H1 (cell line): ENCODE data around the gene CDS2. TPM values are rescaled to one million over a fixed set of nuclear protein-coding genes. Genes with fewer than 3 reads are reported as not detected.

ENCODE experiments used
- CTCF ChIA-PET: fragments of 300-600 bp; sonication (Branson Sonifier 250); formaldehyde crosslinking; loops from one replicate; lab custom pipeline; 2021; ENCODE audit not compliant: partially characterized antibody; lab: Charles Lee
- POLR2A ChIA-PET: fragments of 300-600 bp; sonication (Branson Sonifier 250); formaldehyde crosslinking; loops from one replicate; lab custom pipeline; 2021; ENCODE audit warnings: inconsistent platforms; ENCODE audit not compliant: partially characterized antibody; lab: Charles Lee
- DNase-seq, 2 experiments: peaks; one replicate each; pipeline versions ENCODE4 v3.0.0 to v3.0.0-alpha.2; 2010 to 2022; ENCODE audit warnings: low spot score in 2 of 2, low read depth in 1 of 2, mixed read lengths in 1 of 2
- FAIRE-seq: peaks from 2 replicates; lab custom pipeline; 2011; peaks lifted over from hg19 to GRCh38; lab: Jason Lieb, UNC
- H2AFZ ChIP-seq: 2 replicates; pipeline ENCODE4 v1.8.1; 2012; ENCODE audit warnings: low read length, inconsistent platforms
- H2AK5ac ChIP-seq: 2 replicates; pipeline ENCODE4 v1.6.1; 2013; ENCODE audit warnings: low read depth, low read length
- H2BK120ac ChIP-seq: replicated peaks from 2 replicates; pipeline ENCODE3; 2013; ENCODE audit warnings: low read depth, low read length, inconsistent platforms
- H2BK12ac ChIP-seq: 2 replicates; pipeline ENCODE4 v1.6.1; 2013; ENCODE audit warnings: low read depth, low read length
- H2BK15ac ChIP-seq: 2 replicates; pipeline ENCODE4 v1.6.1; 2013; ENCODE audit warnings: low read length
- H2BK20ac ChIP-seq: 2 replicates; pipeline ENCODE4 v1.6.1; 2013; ENCODE audit warnings: low read length
- H2BK5ac ChIP-seq: 2 replicates; pipeline ENCODE4 v1.6.1; 2013; ENCODE audit warnings: low read depth, low read length
- H3K14ac ChIP-seq: 2 replicates; pipeline ENCODE4 v1.6.1; 2013; ENCODE audit warnings: inconsistent platforms; ENCODE audit not compliant: insufficient read length
- H3K18ac ChIP-seq: 2 replicates; pipeline ENCODE4 v1.6.1; 2013; ENCODE audit warnings: low read length; ENCODE audit errors: extremely low read depth
- H3K23ac ChIP-seq: 2 replicates; pipeline ENCODE4 v1.6.1; 2013; ENCODE audit warnings: inconsistent platforms; ENCODE audit not compliant: insufficient read length
- H3K23me2 ChIP-seq: 2 replicates; pipeline ENCODE4 v1.6.1; 2013; ENCODE audit warnings: low read depth, low read length
- H3K27ac ChIP-seq: 2 replicates; pipeline ENCODE4 v1.6.1; 2011; ENCODE audit warnings: low read depth, low read length, inconsistent platforms
- H3K27me3 ChIP-seq, 4 experiments: replicated peaks in 1 of 4; 1 replicate in 1 of 4; 2 replicates in 3 of 4; pipeline versions ENCODE4 v1.6.1 to v1.8.1; 2011 to 2013; ENCODE audit warnings: low read length in 3 of 4, mild to moderate bottlenecking in 3 of 4, inconsistent platforms in 2 of 4, mixed read lengths in 2 of 4, moderate library complexity in 1 of 4; ENCODE audit not compliant: control insufficient read depth in 3 of 4, insufficient read depth in 3 of 4; ENCODE audit errors: extremely low read depth in 1 of 4
- H3K36me3 ChIP-seq, 4 experiments: 2 replicates each; pipeline versions ENCODE4 v1.6.1 to v1.8.1; 2011 to 2013; ENCODE audit warnings: mild to moderate bottlenecking in 4 of 4, low read length in 3 of 4, moderate library complexity in 2 of 4, control low read depth in 1 of 4, inconsistent platforms in 1 of 4; ENCODE audit not compliant: insufficient read depth in 4 of 4, control insufficient read depth in 2 of 4
- H3K4ac ChIP-seq: replicated peaks from 2 replicates; pipeline ENCODE3; 2013; ENCODE audit warnings: low read length, low read depth, mixed read lengths, inconsistent platforms; ENCODE audit not compliant: insufficient read length
- H3K4me1 ChIP-seq, 4 experiments: replicated peaks in 1 of 4; 1 replicate in 1 of 4; 2 replicates in 3 of 4; pipeline versions ENCODE4 v1.6.1 to v1.8.1; 2011 to 2013; ENCODE audit warnings: low read length in 3 of 4, inconsistent platforms in 2 of 4, mixed read lengths in 1 of 4; ENCODE audit not compliant: insufficient read depth in 4 of 4, control insufficient read depth in 3 of 4
- H3K4me2 ChIP-seq, 2 experiments: 2 replicates each; pipeline versions ENCODE4 v1.6.1 to v1.8.1; 2011 to 2013; ENCODE audit warnings: low read depth in 2 of 2, low read length in 2 of 2, control low read depth in 1 of 2, inconsistent platforms in 1 of 2, mild to moderate bottlenecking in 1 of 2; ENCODE audit not compliant: insufficient read depth in 1 of 2
- H3K4me3 ChIP-seq, 4 experiments: fragments of 200-600, 300-600 bp in 1 of 4; sonication (generic), shearing (Covaris generic), sonication (Bioruptor Twin) in 1 of 4; 2 replicates each; pipeline versions ENCODE4 v1.5.1 to v1.8.1; 2011 to 2016; ENCODE audit warnings: low read length in 4 of 4, low read depth in 3 of 4, control low read depth in 2 of 4, inconsistent platforms in 2 of 4, mild to moderate bottlenecking in 2 of 4, mixed read lengths in 1 of 4, moderate library complexity in 1 of 4; ENCODE audit not compliant: insufficient read depth in 2 of 4; ENCODE audit errors: extremely low read depth in 1 of 4
- H3K56ac ChIP-seq: replicated peaks from 2 replicates; pipeline ENCODE3; 2013; ENCODE audit warnings: low read depth, mild to moderate bottlenecking, mixed read lengths, low read length, inconsistent platforms; ENCODE audit not compliant: insufficient read length
- H3K79me1 ChIP-seq: 2 replicates; pipeline ENCODE4 v1.6.1; 2013; ENCODE audit warnings: low read depth, low read length, control low read depth
- H3K79me2 ChIP-seq, 2 experiments: 2 replicates each; pipeline versions ENCODE4 v1.6.1 to v1.8.1; 2012 to 2013; ENCODE audit warnings: low read length in 2 of 2, mild to moderate bottlenecking in 2 of 2, inconsistent platforms in 1 of 2; ENCODE audit not compliant: insufficient read depth in 2 of 2, control insufficient read depth in 1 of 2
- H3K9ac ChIP-seq, 4 experiments: replicated peaks in 1 of 4; 1 replicate in 1 of 4; 2 replicates in 3 of 4; pipeline versions ENCODE4 v1.6.1 to v1.8.1; 2011 to 2013; ENCODE audit warnings: low read depth in 3 of 4, low read length in 3 of 4, control low read depth in 2 of 4, mild to moderate bottlenecking in 2 of 4, moderate library complexity in 2 of 4, inconsistent platforms in 1 of 4; ENCODE audit errors: extremely low read depth in 1 of 4
- H3K9me3 ChIP-seq, 2 experiments: 2 replicates each; pipeline versions ENCODE4 v1.6.1 to v1.8.1; 2012 to 2013; ENCODE audit warnings: mild to moderate bottlenecking in 2 of 2, moderate library complexity in 2 of 2, control low read depth in 1 of 2, inconsistent platforms in 1 of 2, low read depth in 1 of 2, low read length in 1 of 2, mixed read lengths in 1 of 2; ENCODE audit not compliant: insufficient read depth in 2 of 2
- H4K20me1 ChIP-seq, 2 experiments: replicated peaks in 1 of 2; 2 replicates each; pipeline versions ENCODE3 to v1.8.1; 2011 to 2013; ENCODE audit warnings: inconsistent platforms in 2 of 2, low read length in 2 of 2, mild to moderate bottlenecking in 1 of 2; ENCODE audit not compliant: insufficient read depth in 2 of 2, control insufficient read depth in 1 of 2
- H4K5ac ChIP-seq: 2 replicates; pipeline ENCODE4 v1.6.1; 2013; ENCODE audit warnings: low read length, low read depth, mixed read lengths, inconsistent platforms; ENCODE audit not compliant: insufficient read length
- H4K8ac ChIP-seq: 2 replicates; pipeline ENCODE4 v1.8.0; 2013; ENCODE audit warnings: mild to moderate bottlenecking, moderate library complexity, low read length, inconsistent platforms; ENCODE audit not compliant: insufficient read depth; ENCODE audit errors: extremely low read depth
- H4K91ac ChIP-seq: replicated peaks from 2 replicates; pipeline ENCODE3; 2013; ENCODE audit warnings: low read length, mixed read lengths, inconsistent platforms; ENCODE audit not compliant: insufficient read length
- GABPA ChIP-seq: IDR thresholded peaks from 2 replicates; pipeline ENCODE4 v1.6.1; 2011; ENCODE audit warnings: mild to moderate bottlenecking, low read length, moderate library complexity, borderline replicate concordance; ENCODE audit not compliant: insufficient read depth
- SRF ChIP-seq: IDR thresholded peaks from 2 replicates; pipeline ENCODE4 v1.6.1; 2011; ENCODE audit warnings: mild to moderate bottlenecking, low read depth, low read length, moderate library complexity
- WGBS, 2 experiments: shearing (Covaris generic) in 1 of 2; methylation state at CpG; one replicate each; pipeline versions ENCODE4 v1.1.6 to v1.1.7; 2013 to 2015; ENCODE audit warnings: low lambda C conversion rate in 2 of 2, mixed read lengths in 2 of 2, inconsistent platforms in 1 of 2, low coverage in 1 of 2, missing lambda C conversion rate in 1 of 2; ENCODE audit not compliant: insufficient replicate concordance in 2 of 2, insufficient coverage in 1 of 2, insufficient read length in 1 of 2; ENCODE audit errors: extremely low coverage in 1 of 2, missing lambda C conversion rate in 1 of 2; 5-methylcytosine and 5-hydroxymethylcytosine counted together
- polyA plus RNA-seq, 7 experiments: library from polyadenylated mRNA; depleted of rRNA in 3 of 7; stranded (reverse) in 5 of 7; unstranded in 2 of 7; fragments of >200 nt in 5 of 7; fragments of 200-250 nt in 2 of 7; gene quantifications; 1 replicate in 5 of 7; 2 replicates in 1 of 7; 4 replicates in 1 of 7; pipeline versions ENCODE4 v1.2.1 to v1.2.3, GENCODE V29; 2011 to 2013; ENCODE audit warnings: missing spikeins in 2 of 7, mixed read lengths in 2 of 7
- total RNA-seq: library from RNA; stranded (reverse); fragmentation: NEBNext Ultra II Directional; extraction: Animal tissue kit (Norgen Biotek cat#: 25700); gene quantifications from 2 replicates; pipeline ENCODE4 v1.2.1, GENCODE V29; 2021

CDS2 gene
- total and polyA plus RNA-seq, 2 of the 8 experiments (the other 6 are each of a cell fraction or from before 2014, with no cell fraction given) = 54.0 to 56.2 TPM

DNA sequence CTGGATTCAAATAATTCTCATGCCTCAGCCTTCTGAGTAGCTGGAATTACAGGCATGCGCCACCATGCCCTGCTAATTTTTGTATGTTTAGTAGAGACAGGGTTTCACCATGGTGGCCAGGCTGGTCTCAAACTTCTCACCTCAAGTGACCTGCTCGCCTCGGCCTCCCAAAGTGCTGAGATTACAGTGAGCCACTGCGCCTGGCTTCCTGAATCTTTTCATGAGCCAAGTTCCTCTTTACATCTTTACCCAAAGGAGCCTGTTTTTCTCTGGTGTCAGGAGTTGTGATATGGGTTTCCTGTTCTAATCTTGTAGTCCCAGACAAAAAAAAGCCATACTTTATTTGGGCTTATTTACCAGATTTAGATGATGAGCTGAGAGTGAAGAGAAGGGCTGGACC is 41.4 kb upstream of the CDS2 start:
- Histone ChIP-seq H4K20me1 (no peaks in the 10 kb centered on the region), H3K9ac (no peak overlapping the region), H3K27me3 (no peaks in the 10 kb centered on the region), H3K4me1 (no peaks in the 10 kb centered on the region; a peak in 1 of 7 replicates), H2BK5ac (no peak overlapping the region), H2AFZ (no peak overlapping the region), H3K27ac (no peak overlapping the region), H3K36me3 (no peaks in the 10 kb centered on the region), H3K4ac (no peak overlapping the region), H3K56ac (no peak overlapping the region), H2BK120ac (no peak overlapping the region), H2BK15ac (no peak overlapping the region), H4K5ac (no peak overlapping the region), H3K79me2 (no peaks in the 10 kb centered on the region), H3K79me1 (no peaks in the 10 kb centered on the region), H3K9me3 (no peaks in the 10 kb centered on the region), H3K18ac (no peak overlapping the region), H2AK5ac (no peak overlapping the region), H3K23ac (no peak overlapping the region), H2BK12ac (no peak overlapping the region), H4K8ac (no peak overlapping the region), H3K4me3 (no peak overlapping the region)
- FAIRE-seq = no peak
- POLR2A ChIA-PET = interaction anchor here (1.1 kb wide), 1 partner anchor 25 kb away, joined by 3 read pairs; no protein-coding TSS in a partner anchor
- CTCF ChIA-PET = interaction anchor here (0.5 to 2.3 kb wide), 3 partner anchors 16 to 426 kb away, joined by 3 to 6 read pairs (median 3); no protein-coding TSS in a partner anchor
- DNase-seq = no peak
- 91% methylated on average over 4 of the region's 4 CpGs; no CpG with 5 or more reads in 1 of the 2 experiments for WGBS, 2 experiments
- TF ChIP-seq GABPA (no peak), SRF (no peak)
- TF ChIP-seq, all 59 proteins: peak for 0
- no peak overlapping the region for H2BK20ac ChIP-seq
- H3K14ac ChIP-seq = no peak overlapping the region
- no peak overlapping the region for H3K4me2 ChIP-seq
- H3K23me2 ChIP-seq = no peaks in the 10 kb centered on the region
- no peak overlapping the region for H4K91ac ChIP-seq
